Activated naive CD4-positive, alpha-beta T cell treated with anti-CD3 and anti-CD28 coated beads, Interleukin-2, amount 10 ng/mL, durations not matched to agents 7 days and 5 days (primary cell): ENCODE measurements around the gene RALY.
A peak's percentile ranks its signal among the peaks of the same experiment; 100 is the strongest.

ENCODE experiments used
- CTCF ChIA-PET: fragments of 350-600 bp; sonication (Branson Sonifier 250); formaldehyde crosslinking; loops from one replicate; lab custom pipeline; 2021; ENCODE audit warnings: antibody characterized with exemption; lab: Charles Lee
- DNase-seq: peaks from one replicate; pipeline ENCODE4 v3.0.0-alpha.2; 2020
- H3K27ac Mint-ChIP-seq: one replicate; pipeline ENCODE4 v1.8.0; 2021; ENCODE audit warnings: mild to moderate bottlenecking, moderate library complexity, mixed read lengths
- H3K27me3 Mint-ChIP-seq: one replicate; pipeline ENCODE4 v1.8.0; 2021; ENCODE audit warnings: mild to moderate bottlenecking, mixed read lengths
- H3K36me3 Mint-ChIP-seq: one replicate; pipeline ENCODE4 v1.8.0; 2021; ENCODE audit warnings: mixed read lengths
- H3K4me1 Mint-ChIP-seq: one replicate; pipeline ENCODE4 v1.8.0; 2021; ENCODE audit warnings: mixed read lengths
- H3K4me3 Mint-ChIP-seq: one replicate; pipeline ENCODE4 v1.8.0; 2021; ENCODE audit warnings: mild to moderate bottlenecking, moderate library complexity, mixed read lengths
- H3K9me3 Mint-ChIP-seq: one replicate; pipeline ENCODE4 v1.8.0; 2021; ENCODE audit warnings: mixed read lengths

RALY gene

GRCh38 chr20:34090645-34091044 is 96.9 kb downstream of the RALY start:
- Mint-ChIP-seq H3K27me3 (no peaks in the 10 kb centered on the region), H3K4me1 (peaks cover 2% of the 10 kb centered on the region), H3K36me3 (peaks cover 64% of the 10 kb centered on the region), H3K4me3 (no peak overlapping the region), H3K27ac (no peak overlapping the region), H3K9me3 (no peaks in the 10 kb centered on the region)
- no peak for DNase-seq
- CTCF ChIA-PET, result no interaction called here

- Mint-ChIP-seq H3K27me3 (no peaks in the 10 kb centered on the region), H3K9me3 (no peaks in the 10 kb centered on the region), H3K4me3 (no peak overlapping the region), H3K36me3 (peaks cover 69% of the 10 kb centered on the region), H3K4me1 (peaks cover 2% of the 10 kb centered on the region), H3K27ac (peak overlapping the region; percentile 17)
- CTCF ChIA-PET, result interaction anchor here (0.7 to 1.2 kb wide), 2 partner anchors 16 to 179 kb away, joined by 3 to 4 read pairs; no protein-coding TSS in a partner anchor
- DNase-seq, result no peak
These were observed 98.0 kb downstream of the RALY start for GRCh38 chr20:34091637-34092200.

GRCh38 chr20:34093895-34094294 is 100.2 kb downstream of the RALY start:
- Mint-ChIP-seq H3K9me3 (no peaks in the 10 kb centered on the region), H3K4me3 (no peak overlapping the region), H3K36me3 (peaks cover 68% of the 10 kb centered on the region), H3K27ac (no peak overlapping the region), H3K27me3 (no peaks in the 10 kb centered on the region), H3K4me1 (peaks cover 2% of the 10 kb centered on the region)
- CTCF ChIA-PET, result interaction anchor here (0.9 kb wide), 1 partner anchor 36 kb away, joined by 3 read pairs; no protein-coding TSS in a partner anchor
- DNase-seq, result no peak

- Mint-ChIP-seq H3K36me3 (peaks cover 63% of the 10 kb centered on the region), H3K9me3 (no peaks in the 10 kb centered on the region), H3K4me3 (no peak overlapping the region), H3K4me1 (peaks cover 2% of the 10 kb centered on the region), H3K27me3 (no peaks in the 10 kb centered on the region), H3K27ac (no peak overlapping the region)
- DNase-seq, result no peak
- CTCF ChIA-PET, result no interaction called here
These were observed 102.1 kb downstream of the RALY start for GRCh38 chr20:34095825-34096224.

GRCh38 chr20:34096699-34097444 is 103.2 kb downstream of the RALY start:
- DNase-seq, result no peak
- Mint-ChIP-seq H3K9me3 (no peaks in the 10 kb centered on the region), H3K4me1 (peaks cover 2% of the 10 kb centered on the region), H3K27me3 (no peaks in the 10 kb centered on the region), H3K27ac (peak overlapping the region; percentile 35), H3K4me3 (no peak overlapping the region), H3K36me3 (peaks cover 62% of the 10 kb centered on the region)
- CTCF ChIA-PET, result interaction anchor here (0.7 kb wide), 1 partner anchor 380 kb away, joined by 3 read pairs; no protein-coding TSS in a partner anchor

GRCh38 chr20:34098570-34098969 is 104.9 kb downstream of the RALY start:
- no peak for DNase-seq
- Mint-ChIP-seq H3K4me1 (peaks cover 9% of the 10 kb centered on the region), H3K4me3 (no peak overlapping the region), H3K27me3 (no peaks in the 10 kb centered on the region), H3K36me3 (peaks cover 63% of the 10 kb centered on the region), H3K9me3 (no peaks in the 10 kb centered on the region), H3K27ac (peak overlapping the region; percentile 37)
- CTCF ChIA-PET, result no interaction called here

DNA sequence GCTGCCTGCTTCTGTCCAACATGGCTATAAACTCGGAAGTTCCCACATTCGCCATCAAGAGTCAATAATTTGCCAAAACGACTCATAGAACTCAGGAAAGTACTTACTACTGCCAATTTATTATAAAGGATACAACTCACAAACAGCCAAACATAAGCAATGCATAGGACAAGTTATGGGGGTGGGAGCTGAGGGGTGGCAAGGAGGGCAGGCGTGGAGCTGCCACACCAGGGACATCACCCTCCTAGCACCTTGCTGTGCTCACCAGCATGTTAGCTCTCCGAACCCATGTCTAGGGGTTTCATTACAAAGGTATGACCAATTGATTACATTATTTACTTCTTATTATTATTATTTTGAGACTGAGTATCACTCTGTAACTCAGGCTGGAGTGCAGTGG is 106.0 kb downstream of the RALY start:
- Mint-ChIP-seq H3K4me3 (no peak overlapping the region), H3K27ac (no peak overlapping the region), H3K27me3 (no peaks in the 10 kb centered on the region), H3K4me1 (peaks cover 16% of the 10 kb centered on the region), H3K9me3 (no peaks in the 10 kb centered on the region), H3K36me3 (peaks cover 65% of the 10 kb centered on the region)
- CTCF ChIA-PET, result interaction anchor here (1.0 kb wide), 1 partner anchor 30 kb away, joined by 3 read pairs; no protein-coding TSS in a partner anchor
- DNase-seq, result no peak

DNA sequence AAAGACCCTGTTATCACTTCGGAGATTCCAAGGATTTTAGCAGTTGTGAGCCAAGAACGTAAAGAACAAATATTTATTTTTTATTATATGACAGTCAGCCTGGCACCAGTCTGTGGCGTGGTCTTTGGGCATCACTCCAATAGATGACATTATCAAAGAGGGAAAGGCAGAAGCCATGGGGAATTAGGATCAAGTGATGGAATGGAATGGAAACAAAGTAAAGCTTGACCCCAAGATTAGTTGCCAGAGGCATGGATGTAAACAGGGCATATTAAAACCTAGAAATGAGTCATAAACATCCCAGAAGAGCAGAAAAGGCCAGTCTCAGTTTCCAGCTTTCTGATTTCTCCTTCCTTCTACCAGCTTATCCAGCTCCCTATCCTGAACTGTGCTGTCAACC is 106.9 kb downstream of the RALY start:
- H3K27me3 Mint-ChIP-seq, result no peaks in the 10 kb centered on the region
- H3K4me3 Mint-ChIP-seq, result no peak overlapping the region
- no peak for DNase-seq
- H3K4me1 Mint-ChIP-seq, result peaks cover 25% of the 10 kb centered on the region
- H3K36me3 Mint-ChIP-seq, result peaks cover 72% of the 10 kb centered on the region
- H3K27ac Mint-ChIP-seq, result no peak overlapping the region
- no peaks in the 10 kb centered on the region for H3K9me3 Mint-ChIP-seq
- CTCF ChIA-PET, result interaction anchor here (1.0 kb wide), 1 partner anchor 31 kb away, joined by 3 read pairs; no protein-coding TSS in a partner anchor

- Mint-ChIP-seq H3K27me3 (no peaks in the 10 kb centered on the region), H3K4me3 (no peak overlapping the region), H3K36me3 (peaks cover 68% of the 10 kb centered on the region), H3K27ac (no peak overlapping the region), H3K9me3 (no peaks in the 10 kb centered on the region), H3K4me1 (peaks cover 41% of the 10 kb centered on the region)
- CTCF ChIA-PET, result no interaction called here
- DNase-seq, result no peak
These were observed 108.6 kb downstream of the RALY start for GRCh38 chr20:34102342-34102741.

DNA sequence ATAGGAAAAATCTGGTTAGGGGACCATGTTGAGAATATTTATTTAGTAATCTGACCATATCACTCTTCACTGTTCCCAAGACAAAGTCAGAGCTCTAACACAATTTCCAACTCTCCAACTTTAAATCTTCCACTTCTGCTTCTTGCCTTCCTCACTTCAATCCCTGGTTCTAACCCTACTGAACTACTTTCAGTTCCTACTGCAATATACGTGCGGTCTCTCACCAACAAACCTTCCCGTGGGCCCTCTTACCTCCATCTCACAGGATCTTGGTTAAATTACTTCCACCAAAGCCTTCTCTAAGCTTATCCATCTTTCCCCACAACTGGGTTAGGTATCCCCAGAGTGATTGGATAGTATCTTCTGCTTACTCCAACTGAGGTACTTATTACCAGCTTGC is 110.3 kb downstream of the RALY start:
- no peak for DNase-seq
- Mint-ChIP-seq H3K36me3 (peaks cover 70% of the 10 kb centered on the region), H3K27me3 (no peaks in the 10 kb centered on the region), H3K9me3 (no peaks in the 10 kb centered on the region), H3K4me3 (no peak overlapping the region), H3K4me1 (peaks cover 58% of the 10 kb centered on the region), H3K27ac (no peak overlapping the region)
- CTCF ChIA-PET, result interaction anchor here (1.0 kb wide), 1 partner anchor 8 kb away, joined by 5 read pairs; the partner anchor contains the start of gene EIF2S2

GRCh38 chr20:34105978-34106675 is 112.4 kb downstream of the RALY start:
- CTCF ChIA-PET, result interaction anchor here (1.1 kb wide), 1 partner anchor 24 kb away, joined by 3 read pairs; no protein-coding TSS in a partner anchor
- Mint-ChIP-seq H3K36me3 (peaks cover 75% of the 10 kb centered on the region), H3K27ac (peak overlapping the region; percentile 80), H3K9me3 (no peaks in the 10 kb centered on the region), H3K27me3 (no peaks in the 10 kb centered on the region), H3K4me1 (peaks cover 73% of the 10 kb centered on the region), H3K4me3 (no peak overlapping the region)
- no peak for DNase-seq

DNA sequence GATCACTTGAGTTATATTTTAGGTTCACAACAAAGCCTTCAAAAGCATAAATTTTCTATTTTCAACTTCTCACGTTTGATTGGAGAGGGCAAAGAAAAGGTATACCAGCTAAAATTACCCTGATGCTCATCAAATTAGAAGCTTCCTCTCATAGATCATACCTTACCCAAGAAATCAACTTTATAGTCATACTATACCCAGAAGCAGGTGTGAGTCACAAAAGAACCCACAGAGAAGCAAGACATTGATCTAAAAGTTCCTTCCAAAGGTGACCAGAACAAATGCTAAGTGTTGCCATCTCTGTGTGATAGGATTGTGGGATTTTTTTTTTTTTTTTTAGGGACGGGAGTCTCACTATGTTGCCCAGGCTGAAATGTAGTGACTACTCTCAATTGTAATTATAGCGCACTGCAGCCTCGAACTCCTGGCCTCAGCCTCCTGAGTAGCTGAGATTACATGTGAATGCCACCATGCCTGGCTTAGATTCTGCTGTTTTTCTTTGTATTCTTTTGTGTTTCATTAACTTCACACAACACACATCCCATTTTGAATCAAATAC is 115.0 kb downstream of the RALY start:
- Mint-ChIP-seq H3K36me3 (peaks cover 57% of the 10 kb centered on the region), H3K27me3 (peaks cover 4% of the 10 kb centered on the region), H3K9me3 (no peaks in the 10 kb centered on the region), H3K27ac (peak overlapping the region; percentile 47), H3K4me1 (peaks cover 68% of the 10 kb centered on the region), H3K4me3 (peak overlapping the region; percentile 45)
- DNase-seq, result no peak
- CTCF ChIA-PET, result no interaction called here

GRCh38 chr20:34109442-34109841 is 115.7 kb downstream of the RALY start:
- Mint-ChIP-seq H3K27me3 (peaks cover 4% of the 10 kb centered on the region), H3K36me3 (peaks cover 52% of the 10 kb centered on the region), H3K4me1 (peaks cover 62% of the 10 kb centered on the region), H3K4me3 (peak overlapping the region; percentile 15), H3K27ac (peak overlapping the region; percentile 67), H3K9me3 (no peaks in the 10 kb centered on the region)
- DNase-seq, result no peak
- CTCF ChIA-PET, result no interaction called here
